GM03348 (cell line): Measurements from ENCODE around the gene FBLN1.

ENCODE experiments used
- DNase-seq: peaks from one replicate; pipeline ENCODE4 v3.0.0; 2012; ENCODE audit warnings: low spot score

Gene FBLN1

DNA sequence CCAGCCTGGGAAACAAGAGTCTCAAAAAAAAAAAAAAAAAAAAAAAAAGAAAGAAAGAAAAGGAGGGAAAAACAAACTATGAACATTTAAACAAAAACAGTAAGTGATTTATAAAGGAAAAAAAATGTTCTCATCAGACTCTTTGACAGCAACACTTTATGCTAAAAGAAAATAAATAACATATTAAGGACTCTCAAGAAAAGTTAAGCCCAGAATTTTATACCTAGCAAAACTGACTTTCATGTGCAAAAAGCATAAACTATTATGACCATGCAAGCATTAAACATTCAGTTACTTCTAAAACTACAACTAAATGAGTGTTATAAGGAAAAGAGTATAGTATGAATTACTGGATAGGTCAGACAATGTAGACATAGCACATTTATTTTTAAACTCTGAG is 68.4 kb downstream of the FBLN1 start:
- no peak for DNase-seq

DNA sequence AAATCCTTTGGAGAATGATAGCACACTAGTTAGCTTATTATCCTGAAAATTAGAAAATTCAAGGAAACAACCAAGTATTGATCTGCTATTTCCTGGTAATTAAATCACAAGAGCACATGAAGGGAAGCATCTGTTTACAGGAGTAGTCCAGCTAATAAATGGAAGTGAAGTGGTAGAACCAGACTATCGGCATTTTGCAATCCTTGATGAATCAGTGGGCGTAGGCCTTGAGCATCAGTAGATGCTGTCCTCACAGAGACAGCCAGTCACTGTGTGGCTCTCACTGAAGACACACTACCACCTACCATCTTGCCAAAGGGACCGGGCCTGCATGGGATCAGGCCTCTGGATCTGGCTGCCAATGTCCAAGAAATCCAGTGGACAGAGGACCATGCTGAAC is 69.8 kb downstream of the FBLN1 start:
- DNase-seq: no peak

DNA sequence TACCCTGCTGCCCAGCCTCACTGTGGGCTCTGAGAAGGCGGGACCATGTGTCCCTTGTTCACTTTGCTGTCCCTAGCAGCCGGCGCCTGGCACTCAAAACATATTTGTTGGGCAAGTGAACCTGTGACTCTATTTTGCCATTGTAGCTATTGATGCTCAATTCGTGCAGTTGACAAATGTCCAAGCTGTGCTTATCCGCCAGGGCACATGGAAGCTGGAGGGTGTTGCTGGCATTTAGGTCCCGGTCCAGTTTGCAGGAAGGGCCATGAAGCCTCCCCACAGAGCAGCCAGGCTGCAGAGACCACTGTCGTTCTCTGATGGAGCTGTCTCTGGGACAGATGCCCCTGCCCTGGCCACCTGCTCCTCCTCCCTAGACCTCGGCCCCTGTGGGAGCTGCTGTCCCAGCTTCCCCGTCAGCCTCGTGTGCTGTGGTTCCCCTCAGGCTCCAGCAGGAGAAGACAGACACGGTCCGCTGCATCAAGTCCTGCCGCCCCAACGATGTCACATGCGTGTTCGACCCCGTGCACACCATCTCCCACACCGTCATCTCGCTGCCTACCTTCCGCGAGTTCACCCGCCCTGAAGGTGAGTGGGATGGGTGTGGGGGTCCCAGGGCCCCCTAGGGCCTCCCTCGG is 71.5 kb downstream of the FBLN1 start:
- DNase-seq: no peak

DNA sequence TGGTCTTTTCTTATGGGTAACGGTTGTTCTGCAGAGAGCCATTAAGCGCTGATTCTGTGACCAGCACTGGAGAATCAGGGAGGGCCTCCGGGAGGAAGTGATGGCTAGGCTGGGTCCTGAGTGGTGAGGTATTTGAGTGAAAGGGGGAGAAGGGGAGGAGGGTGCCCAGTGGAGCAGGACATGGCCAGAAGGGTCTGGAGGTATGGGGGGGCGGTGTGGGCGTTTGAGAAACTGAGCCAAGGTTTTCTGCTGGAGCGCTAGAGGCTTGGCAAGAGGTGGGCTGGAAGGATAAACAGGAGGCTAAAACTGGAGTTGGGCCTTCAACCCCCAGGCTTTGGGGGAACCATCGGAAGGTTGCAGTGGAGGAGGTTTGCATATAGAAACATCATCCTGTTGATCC is 72.5 kb downstream of the FBLN1 start:
- DNase-seq: no peak

DNA sequence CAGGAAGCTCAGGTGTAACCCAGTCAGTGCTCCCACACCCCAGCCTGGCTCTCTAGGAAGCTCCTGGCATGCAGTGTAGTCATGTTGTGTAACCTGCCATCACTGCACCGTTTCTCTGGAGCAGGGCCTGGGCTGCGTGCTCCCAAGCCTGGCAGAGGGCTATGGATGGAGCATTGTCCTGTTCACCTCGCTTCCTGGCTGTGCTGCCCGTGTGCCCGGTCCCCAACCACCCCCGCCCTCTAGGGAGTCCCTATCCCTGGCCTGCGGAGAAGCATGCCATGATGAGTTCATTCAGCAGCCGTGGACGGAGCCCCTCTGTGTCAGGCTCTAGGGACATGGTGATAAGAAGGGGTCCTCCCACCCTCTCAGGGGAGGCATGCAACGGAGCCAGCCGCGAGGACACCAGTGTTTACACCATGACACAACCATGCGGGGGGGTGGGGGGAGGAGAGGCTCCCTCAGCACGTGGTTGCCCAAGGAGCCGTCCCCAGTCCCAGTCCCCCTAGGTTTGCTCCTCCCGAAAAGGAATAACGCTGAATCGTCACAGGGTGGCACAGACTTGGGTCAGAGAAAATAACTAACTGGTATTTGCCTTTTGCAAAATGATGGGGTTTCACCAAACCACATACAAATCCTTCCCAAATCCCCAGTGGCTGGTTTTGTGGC is 73.1 kb downstream of the FBLN1 start:
- no peak for DNase-seq

DNA sequence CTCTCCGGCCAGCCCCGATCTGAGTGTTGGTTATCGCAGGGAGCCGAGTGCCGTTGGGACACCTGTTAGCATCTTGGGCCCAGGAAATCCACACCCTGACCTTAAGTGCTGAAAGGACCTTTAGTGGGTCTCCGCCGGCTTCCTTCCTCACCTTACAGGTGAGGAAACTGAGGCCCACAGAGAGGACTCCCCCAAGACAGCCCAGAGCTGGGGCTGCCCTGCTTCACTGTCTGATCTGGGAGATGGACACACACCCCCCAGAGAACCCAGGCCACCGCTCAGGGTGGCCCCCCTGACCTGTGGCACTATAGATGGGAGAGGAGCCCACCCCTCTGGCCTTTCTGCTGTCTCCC is 73.6 kb downstream of the FBLN1 start:
- no peak for DNase-seq

DNA sequence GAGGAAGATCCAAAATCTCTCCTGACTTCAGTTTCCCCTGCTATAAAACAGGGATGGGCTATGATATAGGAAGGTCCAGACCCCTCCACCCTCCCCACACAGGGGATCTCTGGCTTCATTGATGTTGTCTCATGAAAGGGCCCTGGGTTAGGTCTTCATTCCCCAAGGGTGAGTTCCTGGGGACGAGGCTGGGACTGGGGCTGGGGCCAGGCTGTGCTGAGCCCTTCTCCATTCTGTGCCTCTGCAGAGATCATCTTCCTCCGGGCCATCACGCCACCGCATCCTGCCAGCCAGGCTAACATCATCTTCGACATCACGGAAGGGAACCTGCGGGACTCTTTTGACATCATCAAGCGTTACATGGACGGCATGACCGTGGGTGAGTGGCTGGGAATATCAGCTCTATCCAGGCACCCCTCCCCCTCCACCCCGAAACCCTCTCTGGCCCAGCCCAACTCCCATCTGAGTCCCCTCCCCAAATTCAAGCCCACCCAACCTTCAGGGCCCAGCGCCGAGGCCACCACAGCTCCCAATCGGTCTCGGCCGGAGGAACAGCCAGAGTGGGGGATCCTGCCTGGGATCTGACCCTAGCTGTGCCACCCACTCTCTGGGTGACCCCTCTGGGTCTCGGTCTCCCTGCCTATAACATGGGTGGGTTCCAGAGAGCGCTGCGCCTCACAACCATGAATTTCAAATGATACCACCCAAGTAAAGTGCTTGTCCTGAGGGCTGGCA is 74.2 kb downstream of the FBLN1 start:
- DNase-seq: no peak

DNA sequence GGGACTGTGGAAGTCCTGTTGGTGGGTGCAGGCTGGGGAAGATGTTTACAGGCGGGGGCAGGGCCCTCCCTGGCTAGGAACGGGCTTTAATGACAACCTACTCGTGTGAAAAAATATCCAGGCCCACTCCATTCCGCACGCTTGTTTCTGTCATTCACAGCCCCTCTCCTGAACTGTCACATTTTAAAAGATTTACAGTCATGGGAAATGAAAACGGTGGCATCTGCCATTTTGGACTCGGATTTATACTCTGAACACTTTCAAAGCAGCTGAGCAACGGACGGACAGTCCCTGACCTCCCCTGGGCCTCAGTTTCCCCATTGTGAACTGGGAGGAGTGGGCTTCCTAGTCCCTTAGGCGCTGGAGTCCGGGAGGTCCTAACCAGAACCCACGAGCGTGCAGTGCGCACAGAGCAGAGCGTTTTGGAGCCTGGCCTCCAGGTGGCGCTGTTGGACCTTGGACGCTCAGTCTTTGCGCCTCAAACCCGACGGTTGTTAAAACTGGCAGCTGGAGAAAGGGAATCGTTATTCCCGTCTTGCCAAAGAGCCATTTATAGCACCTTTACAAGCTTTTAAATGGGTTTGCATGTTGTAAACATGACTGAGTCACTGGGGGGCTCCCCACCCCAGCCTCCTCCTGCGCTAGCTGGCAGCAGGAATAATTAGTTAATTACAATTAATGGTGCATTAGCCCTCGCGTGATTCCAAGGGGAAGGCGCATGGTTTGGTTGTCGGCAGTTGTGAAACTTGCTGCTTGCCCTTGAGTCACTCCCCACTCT is 75.3 kb downstream of the FBLN1 start:
- peak; percentile 85 for DNase-seq

DNA sequence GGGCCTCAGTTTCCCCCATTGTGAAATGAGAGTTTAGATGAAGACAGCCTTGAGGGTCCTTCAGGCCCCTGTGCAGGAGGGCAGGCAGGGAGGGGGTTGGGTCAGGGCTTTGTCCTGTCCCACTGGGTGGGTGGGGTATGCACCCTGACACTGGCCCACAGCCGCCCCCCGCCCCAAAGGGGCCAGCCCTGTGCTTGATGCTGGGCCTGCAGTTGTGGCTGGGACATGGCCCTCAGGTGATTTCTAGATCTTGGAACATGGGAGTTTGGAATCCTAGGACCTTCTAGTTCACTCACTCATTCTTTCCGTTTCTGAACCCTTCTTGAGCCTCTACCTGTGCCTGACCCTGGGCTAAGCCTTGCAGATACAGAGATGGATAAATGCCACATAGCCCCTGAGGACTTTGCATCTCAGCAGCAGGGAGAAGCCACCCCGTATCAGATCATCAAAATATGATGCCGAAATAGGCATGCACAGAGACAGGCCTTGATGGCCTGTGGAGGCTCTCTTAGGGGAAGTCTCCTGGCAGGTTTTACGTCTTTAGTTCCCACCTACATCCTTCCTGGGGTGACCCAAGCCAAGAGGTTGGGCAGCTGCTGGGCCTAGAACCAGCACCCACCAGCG is 76.0 kb downstream of the FBLN1 start:
- no peak for DNase-seq

DNA sequence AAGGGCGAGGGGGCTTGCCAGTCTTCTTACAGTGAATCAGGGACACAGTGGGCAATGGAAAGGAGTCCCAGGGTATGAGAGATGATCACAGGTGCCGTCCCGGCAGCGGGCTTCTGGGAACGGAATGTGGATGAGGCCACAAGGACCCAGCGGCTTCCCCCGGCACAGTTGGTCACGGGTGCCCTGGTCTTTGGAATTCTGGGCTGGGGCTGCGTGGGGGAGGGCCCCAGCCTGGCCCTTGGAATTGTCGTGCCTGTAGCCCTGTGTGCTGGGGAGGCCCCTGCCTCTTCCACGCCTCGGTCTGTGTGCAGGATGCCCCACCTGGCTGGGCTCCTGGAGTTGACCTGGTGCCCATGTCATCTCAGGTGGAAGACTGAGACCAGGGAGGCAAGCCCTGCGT is 76.6 kb downstream of the FBLN1 start:
- no peak for DNase-seq

DNA sequence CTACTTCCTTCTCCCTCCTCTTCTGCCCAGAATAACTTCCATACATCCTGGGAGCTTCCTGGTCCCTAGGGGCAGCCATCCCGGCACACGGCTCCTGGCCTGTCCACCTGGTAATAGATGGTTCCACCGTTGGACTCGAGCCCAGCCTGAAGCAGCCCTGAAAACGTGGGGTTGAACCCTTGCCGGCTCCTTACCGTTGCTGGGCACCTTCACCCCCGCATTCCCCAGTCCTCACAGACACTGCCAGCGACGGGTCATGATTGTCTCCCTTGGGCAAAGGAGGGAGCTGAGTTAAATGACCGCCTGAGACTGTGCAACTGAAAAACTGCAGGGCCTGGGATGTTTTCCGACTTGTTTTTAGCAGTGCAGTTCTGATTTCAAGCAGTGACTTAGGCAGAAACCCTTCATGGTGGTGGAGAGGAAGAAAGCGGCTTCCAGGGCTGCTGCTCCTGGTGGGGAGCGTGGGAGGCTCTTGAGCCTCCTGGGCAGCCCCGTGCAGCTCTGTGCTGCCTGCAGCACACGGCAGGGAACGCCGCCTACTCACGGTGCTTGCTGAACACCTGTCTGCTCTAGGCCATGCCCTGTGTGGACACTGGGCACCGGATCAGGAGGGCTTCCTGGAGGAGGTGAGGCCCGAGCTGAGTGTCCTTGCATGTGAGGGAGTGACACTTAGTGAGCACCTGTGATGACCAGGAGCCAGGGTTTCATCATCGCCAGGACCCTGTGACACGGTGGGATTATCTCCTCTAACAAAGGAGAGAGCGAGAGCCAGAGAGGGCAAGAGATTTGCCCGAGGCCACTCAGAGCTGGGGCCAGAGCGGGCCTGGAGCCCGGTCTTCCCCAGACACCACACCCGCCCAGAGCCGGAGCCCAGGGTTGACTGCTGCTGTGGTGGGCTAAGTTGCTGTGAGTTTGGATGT is 77.4 kb downstream of the FBLN1 start:
- no peak for DNase-seq

DNA sequence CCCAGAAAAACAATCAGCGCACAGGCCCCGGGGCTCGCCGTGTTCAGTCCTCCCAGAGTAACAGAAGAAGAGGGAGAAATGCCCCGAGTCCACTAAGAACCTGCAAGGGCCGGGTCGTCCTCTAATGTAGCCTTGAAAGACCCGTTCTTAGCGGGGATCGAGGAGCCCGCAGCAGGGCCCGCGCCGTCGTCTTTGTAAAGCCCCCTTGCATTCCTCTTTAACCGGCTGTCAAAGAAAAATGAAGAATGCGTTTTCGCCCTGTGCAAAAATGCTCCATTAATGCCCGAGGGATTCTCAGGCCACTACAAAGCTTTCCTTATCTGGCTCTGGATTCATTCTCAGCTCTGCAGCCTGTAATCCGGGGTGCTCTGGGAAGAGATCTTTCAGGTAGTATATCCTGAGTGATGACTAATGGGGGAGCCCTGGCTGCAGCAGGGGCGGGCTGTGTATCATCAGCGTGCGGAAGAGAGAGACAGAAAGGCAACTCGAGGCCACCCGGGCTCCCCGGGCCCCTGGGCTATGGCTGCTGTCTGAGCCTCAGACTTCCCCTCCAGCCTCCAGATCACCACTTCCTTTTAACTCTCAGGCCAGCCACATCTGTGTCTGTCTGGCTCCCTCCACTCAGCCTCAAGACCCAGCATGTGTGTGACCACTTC is 78.2 kb downstream of the FBLN1 start:
- no peak for DNase-seq

DNA sequence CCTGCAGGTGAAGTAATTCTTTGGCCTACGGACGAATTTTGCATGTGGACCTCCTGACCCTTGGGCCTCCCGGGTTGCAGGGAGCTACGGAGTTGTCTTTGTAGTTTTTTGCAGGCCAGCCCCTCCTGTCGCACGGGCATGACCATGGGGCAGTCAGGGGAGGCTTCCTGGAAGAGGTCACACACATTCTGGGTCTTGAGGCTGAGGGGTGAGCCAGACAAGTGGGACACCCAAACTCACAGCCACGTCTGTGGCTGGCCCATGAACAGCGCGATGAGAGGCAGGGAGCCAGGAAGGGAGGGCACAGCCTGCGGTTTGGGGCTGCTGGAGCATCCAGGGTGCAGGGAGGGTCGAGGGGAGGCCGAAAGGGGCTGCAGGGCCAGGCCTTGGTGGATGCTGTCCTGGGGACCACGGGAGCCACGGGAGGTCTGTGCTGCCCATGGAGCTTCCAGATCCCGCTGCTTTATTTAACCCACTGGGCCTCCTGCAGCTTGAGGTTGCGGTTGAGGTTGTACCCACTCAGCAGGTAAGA is 78.9 kb downstream of the FBLN1 start:
- no peak for DNase-seq

DNA sequence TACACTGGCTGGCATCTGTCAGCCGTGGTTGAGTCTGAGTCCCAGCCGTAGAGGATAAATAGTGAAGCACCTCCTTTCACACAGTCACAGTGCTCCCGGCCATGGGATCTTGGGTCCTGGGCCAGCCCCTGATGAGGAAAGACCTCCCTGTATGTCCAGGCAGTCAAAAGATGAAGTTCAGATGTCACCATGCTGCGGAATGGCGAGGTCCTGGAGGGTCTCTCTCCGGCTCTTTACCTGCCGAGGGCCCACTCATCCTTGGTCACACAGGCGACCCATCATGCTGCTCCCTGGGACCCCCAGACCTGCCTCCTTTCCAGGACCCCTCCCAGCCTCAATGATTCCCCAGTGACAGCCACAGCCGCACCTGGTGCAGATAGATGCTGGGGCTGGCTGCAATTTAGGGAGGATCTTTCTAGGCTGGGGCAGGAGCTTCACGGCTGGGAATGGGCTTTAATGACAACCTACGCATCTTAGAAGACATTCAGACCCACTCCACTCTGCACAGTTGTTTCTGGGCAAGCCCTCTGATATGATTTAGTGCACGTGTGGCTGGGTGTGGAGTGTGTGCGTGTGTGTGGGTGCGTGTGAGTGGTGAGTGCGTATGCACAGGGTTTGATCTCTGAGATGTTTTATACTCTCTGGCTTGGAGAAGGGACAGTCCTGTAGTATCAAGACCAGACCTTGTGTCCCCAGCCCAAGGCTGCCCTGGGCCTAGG is 79.7 kb downstream of the FBLN1 start:
- no peak for DNase-seq

DNA sequence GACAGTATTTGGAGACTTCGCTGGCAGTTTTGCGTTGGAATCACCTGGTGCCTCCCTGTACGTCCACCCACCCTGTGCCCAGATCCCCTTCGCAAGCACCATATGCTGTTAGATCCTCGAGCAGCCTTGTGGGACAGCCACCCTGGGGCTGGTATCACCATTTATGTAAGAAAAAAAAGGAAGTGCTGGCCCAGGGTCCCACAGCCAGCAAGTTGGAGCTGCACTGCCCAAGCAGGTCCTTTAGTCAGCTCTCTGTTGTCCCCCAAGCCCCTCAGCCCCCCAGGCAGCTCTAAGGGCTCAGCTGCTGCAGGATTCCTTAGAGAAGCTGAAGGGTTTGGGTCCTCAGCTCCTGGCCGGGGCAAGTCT is 80.3 kb downstream of the FBLN1 start:
- no peak for DNase-seq

DNA sequence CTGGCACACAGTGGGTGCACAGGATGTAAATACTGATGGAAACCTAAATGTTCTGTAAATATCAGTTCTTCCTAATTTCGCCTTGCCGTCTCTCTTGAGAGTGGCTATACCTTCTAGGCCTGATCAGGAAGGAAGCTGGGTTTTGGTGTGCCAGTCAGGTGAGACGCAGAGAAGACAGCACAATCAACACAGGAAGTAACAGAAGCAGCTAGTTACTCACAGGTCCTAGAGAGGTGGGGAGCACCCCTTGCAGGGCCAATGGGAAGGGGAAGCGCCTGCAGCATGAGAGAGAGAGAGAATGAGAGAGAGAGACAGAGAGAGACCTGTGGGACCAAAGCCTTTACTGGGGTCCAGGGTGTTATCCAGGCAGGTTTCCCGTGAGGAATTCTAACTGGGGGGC is 80.8 kb downstream of the FBLN1 start:
- no peak for DNase-seq

DNA sequence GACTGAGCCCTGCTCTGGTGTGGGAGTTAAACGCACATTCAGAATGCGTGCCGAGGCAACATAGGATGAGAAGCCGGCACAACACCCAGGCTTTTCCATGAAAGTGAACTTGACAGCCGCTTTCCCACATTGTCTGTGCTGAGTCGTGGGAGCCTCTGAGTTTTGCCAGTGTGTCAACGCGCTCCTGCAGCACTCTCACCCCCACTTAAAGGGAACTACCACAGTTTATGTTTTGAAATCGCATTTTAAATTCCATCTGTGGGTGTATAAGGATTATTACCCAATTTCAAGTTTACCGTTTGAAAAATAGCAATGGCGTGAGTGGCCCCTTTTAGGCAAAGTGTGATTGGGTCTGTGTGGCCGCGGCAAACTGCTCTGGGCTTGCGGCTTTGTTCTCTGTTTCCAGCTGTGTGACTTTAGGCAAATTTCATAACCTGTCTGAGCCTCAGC is 81.5 kb downstream of the FBLN1 start:
- peak; percentile 70 for DNase-seq

DNA sequence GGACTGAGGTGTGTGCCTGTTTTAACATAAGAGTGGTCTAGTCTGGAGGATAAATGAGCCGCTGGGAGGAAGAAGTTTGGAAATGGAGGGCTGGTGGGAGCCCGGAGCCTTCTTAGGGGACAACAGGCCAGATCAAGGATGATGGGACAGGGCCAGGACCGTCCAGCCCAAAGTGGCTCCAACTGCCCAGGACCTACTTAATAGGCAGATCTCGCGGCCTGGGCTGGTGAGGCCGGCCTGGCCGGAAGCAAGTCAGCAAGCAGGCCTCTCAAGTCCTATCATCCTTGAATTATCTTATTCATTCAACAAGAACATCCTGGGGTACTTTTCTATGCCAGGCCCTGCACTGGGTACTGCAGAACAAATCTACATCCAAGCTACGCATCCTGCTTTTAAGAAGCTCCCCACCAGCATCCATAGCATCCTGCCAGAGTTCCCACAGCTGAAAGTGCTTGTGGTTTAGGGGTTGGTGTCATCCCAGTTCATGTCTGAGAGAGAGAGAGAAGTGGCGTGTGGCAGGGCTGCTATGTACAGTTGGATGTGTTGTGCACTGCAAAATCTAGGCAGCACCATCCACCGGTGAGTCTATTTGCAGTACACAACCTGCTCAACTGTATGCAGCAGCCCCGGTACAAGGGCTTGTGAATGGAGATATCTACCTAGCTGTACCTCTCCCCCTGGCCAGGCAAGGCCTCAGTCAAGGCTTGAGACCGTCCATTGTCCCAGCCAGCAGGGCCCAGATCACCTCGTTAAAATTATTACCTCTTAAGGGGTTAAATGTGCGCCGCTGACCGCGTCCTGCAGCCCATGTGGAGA is 82.1 kb downstream of the FBLN1 start:
- no peak for DNase-seq

DNA sequence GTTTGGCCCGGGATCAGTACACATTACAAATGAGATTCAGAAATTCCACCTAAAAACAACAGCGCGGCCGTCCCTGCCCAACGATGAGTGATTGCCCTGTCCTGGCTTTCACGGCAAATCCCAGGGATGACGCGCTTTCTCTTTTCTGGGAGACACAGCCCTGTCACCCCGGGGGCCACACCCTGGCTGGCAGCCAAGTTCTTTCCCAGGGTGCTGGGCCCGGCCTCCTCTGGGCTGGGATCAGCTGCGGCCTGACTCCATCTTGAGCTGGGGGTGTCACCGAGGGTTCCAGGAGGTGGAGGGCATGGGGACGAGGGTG is 82.7 kb downstream of the FBLN1 start:
- peak; percentile 60 for DNase-seq
